NT2/D1 (cell line): ENCODE data around the gene CDH1.

Source experiments
- SUZ12 ChIP-seq: IDR thresholded peaks from 2 replicates; pipeline ENCODE4 v1.6.1; 2011; ENCODE audit not compliant: insufficient read length, insufficient read depth; ENCODE audit errors: extremely low read depth
- YY1 ChIP-seq: IDR thresholded peaks from 2 replicates; pipeline ENCODE4 v1.6.1; 2011; ENCODE audit not compliant: insufficient read length, insufficient read depth
- ZNF274 ChIP-seq: IDR thresholded peaks from 2 replicates; pipeline ENCODE4 v1.6.1; 2011; ENCODE audit warnings: mild to moderate bottlenecking, low read depth, low read length

DNA sequence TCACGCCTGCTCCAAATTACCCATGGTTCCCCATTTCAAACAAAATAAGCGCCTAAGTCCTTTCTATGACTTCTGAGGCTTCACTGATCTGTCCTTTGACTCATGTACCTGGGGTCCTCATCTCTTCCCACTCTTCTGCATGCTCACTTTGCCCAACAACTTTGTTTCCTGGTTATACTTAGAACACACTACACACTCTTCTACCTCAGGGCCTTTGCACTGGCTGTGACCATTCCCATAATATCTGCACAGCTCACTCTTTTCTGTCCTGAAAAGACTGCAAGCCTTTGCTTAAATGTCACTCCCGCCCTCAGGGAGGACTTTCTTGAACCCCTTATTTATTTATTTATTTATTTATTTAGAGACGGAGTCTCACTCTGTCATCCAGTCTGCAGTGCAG, 14.1 kb downstream of the CDH1 start:
- TF ChIP-seq SUZ12: no peak
- TF ChIP-seq ZNF274: no peak
- TF ChIP-seq YY1: no peak
